HG03103 (cell line): Measurements from ENCODE around the gene SRRM2.

ENCODE experiments used
- ATAC-seq: cut with Tn5 transposase; IDR thresholded peaks from one replicate; pipeline ENCODE4 v1.9.1; 2021; ENCODE audit warnings: low read depth; ENCODE audit not compliant: unreplicated experiment

The SRRM2 gene

GRCh38 chr16:2787961-2788360 lies 35.5 kb downstream of the SRRM2 start:
- no peak for ATAC-seq

- no peak for ATAC-seq
Measured at GRCh38 chr16:2790631-2791030, 38.2 kb downstream of the SRRM2 start.

GRCh38 chr16:2791174-2791573 lies 38.7 kb downstream of the SRRM2 start:
- no peak for ATAC-seq

- ATAC-seq = no peak
Measured at GRCh38 chr16:2792940-2793339, 40.5 kb downstream of the SRRM2 start.

- no peak for ATAC-seq
Measured at GRCh38 chr16:2795395-2796143, 43.1 kb downstream of the SRRM2 start.

GRCh38 chr16:2798723-2799204 lies 46.3 kb downstream of the SRRM2 start:
- no peak for ATAC-seq

GRCh38 chr16:2799205-2799858 lies 46.9 kb downstream of the SRRM2 start:
- no peak for ATAC-seq

GRCh38 chr16:2799859-2800226 lies 47.4 kb downstream of the SRRM2 start:
- no peak for ATAC-seq

- no peak for ATAC-seq
Measured at GRCh38 chr16:2803545-2804195, 51.2 kb downstream of the SRRM2 start.

- ATAC-seq = no peak
Measured at GRCh38 chr16:2804728-2805127, 52.3 kb downstream of the SRRM2 start.

GRCh38 chr16:2806286-2806685 lies 53.8 kb downstream of the SRRM2 start:
- ATAC-seq = no peak

GRCh38 chr16:2808181-2808580 lies 55.7 kb downstream of the SRRM2 start:
- no peak for ATAC-seq

- no peak for ATAC-seq
Measured at GRCh38 chr16:2809149-2809760, 56.8 kb downstream of the SRRM2 start.

GRCh38 chr16:2810651-2811050 lies 58.2 kb downstream of the SRRM2 start:
- no peak for ATAC-seq

GRCh38 chr16:2811703-2812471 lies 59.4 kb downstream of the SRRM2 start:
- no peak for ATAC-seq

GRCh38 chr16:2813771-2814221 lies 61.4 kb downstream of the SRRM2 start:
- ATAC-seq = no peak

- ATAC-seq = no peak
Measured at GRCh38 chr16:2814551-2815298, 62.3 kb downstream of the SRRM2 start.

GRCh38 chr16:2815299-2815771 lies 62.9 kb downstream of the SRRM2 start:
- ATAC-seq = no peak

- no peak for ATAC-seq
Measured at GRCh38 chr16:2816751-2817339, 64.4 kb downstream of the SRRM2 start, which contains the start of gene PRSS21. Gene PRSS21 (plus strand): TSS chr16:2817237. CDS start chr16:2817269, 32 bp downstream.
